HepG2 (cell line): ENCODE results near the gene MEGF6. TPM values are rescaled to one million over a fixed set of nuclear protein-coding genes. Genes with fewer than 3 reads are reported as not detected.

ENCODE experiments used
- ATF7-NPFF ChIP-seq: sonication (generic); formaldehyde crosslinking; IDR thresholded peaks from 2 replicates; pipeline ENCODE4 v1.8.1; 2023; ENCODE audit warnings: mild to moderate bottlenecking, low read depth, missing genetic modification reagents, moderate library complexity
- BORCS8-MEF2B ChIP-seq: sonication (generic); formaldehyde crosslinking; IDR thresholded peaks from 2 replicates; pipeline ENCODE4 v1.8.0; 2022; ENCODE audit warnings: mild to moderate bottlenecking, missing genetic modification reagents
- ELF3 ChIP-seq: IDR thresholded peaks from 2 replicates; pipeline ENCODE4 v1.6.1; 2016; ENCODE audit warnings: missing genetic modification reagents, missing compliant biosample characterization
- EZH2 ChIP-seq: conservative IDR thresholded peaks from 2 replicates; pipeline ENCODE4 v1.6.1; 2012; ENCODE audit warnings: mild to moderate bottlenecking, low read depth, low read length, moderate library complexity
- FOSL2 ChIP-seq: sonication (generic); formaldehyde crosslinking; IDR thresholded peaks from 2 replicates; pipeline ENCODE4 v1.4.0; 2020; ENCODE audit warnings: missing genetic modification reagents
- FOXO1 ChIP-seq: sonication (generic); formaldehyde crosslinking; IDR thresholded peaks from 2 replicates; pipeline ENCODE4 v1.4.0; 2020; ENCODE audit warnings: missing genetic modification reagents
- KMT2B ChIP-seq: IDR thresholded peaks from 2 replicates; pipeline ENCODE4 v1.6.1; 2016; ENCODE audit warnings: missing genetic modification reagents, missing compliant biosample characterization
- MAZ ChIP-seq, 2 experiments: sonication (generic) in 1 of 2; formaldehyde crosslinking in 1 of 2; IDR thresholded peaks; 2 replicates each; pipeline versions ENCODE4 v1.5.0 to v1.6.1; 2012 to 2020; ENCODE audit warnings: low read depth in 2 of 2, mild to moderate bottlenecking in 2 of 2, borderline replicate concordance in 1 of 2, improper control_type of control experiment in 1 of 2, low read length in 1 of 2, missing genetic modification reagents in 1 of 2, moderate library complexity in 1 of 2
- MZF1 ChIP-seq: sonication (generic); formaldehyde crosslinking; IDR thresholded peaks from 2 replicates; pipeline ENCODE4 v1.8.1; 2023; ENCODE audit warnings: mild to moderate bottlenecking, missing genetic modification reagents, borderline replicate concordance
- RFXAP ChIP-seq: sonication (generic); formaldehyde crosslinking; IDR thresholded peaks from 2 replicates; pipeline ENCODE4 v1.4.0; 2020; ENCODE audit warnings: missing genetic modification reagents, borderline replicate concordance
- SP1 ChIP-seq, 2 experiments: fragments of 450-650 bp in 1 of 2; sonication (generic) in 1 of 2; formaldehyde crosslinking in 1 of 2; IDR thresholded peaks; 2 replicates each; pipeline versions ENCODE4 v1.4.0 to v1.6.1; 2016 to 2020; ENCODE audit warnings: missing genetic modification reagents in 1 of 2
- THYN1 ChIP-seq: sonication (generic); formaldehyde crosslinking; IDR thresholded peaks from 2 replicates; pipeline ENCODE4 v1.8.1; 2023; ENCODE audit warnings: low read depth, mild to moderate bottlenecking, moderate library complexity, missing genetic modification reagents, borderline replicate concordance
- ZBTB38 ChIP-seq: sonication (generic); formaldehyde crosslinking; IDR thresholded peaks from 2 replicates; pipeline ENCODE4 v1.5.1; 2020; ENCODE audit warnings: mild to moderate bottlenecking, missing genetic modification reagents
- ZFY ChIP-seq: sonication (generic); formaldehyde crosslinking; IDR thresholded peaks from 2 replicates; pipeline ENCODE4 v1.4.0; 2020; ENCODE audit warnings: missing genetic modification reagents
- ZNF232 ChIP-seq: sonication (generic); formaldehyde crosslinking; IDR thresholded peaks from 2 replicates; pipeline ENCODE4 v1.4.0; 2020; ENCODE audit warnings: missing genetic modification reagents, borderline replicate concordance
- ZNF234 ChIP-seq: sonication (generic); formaldehyde crosslinking; conservative IDR thresholded peaks from 2 replicates; pipeline ENCODE4 v1.5.1; 2020; ENCODE audit warnings: mild to moderate bottlenecking, missing genetic modification reagents
- ZNF263 ChIP-seq: sonication (generic); formaldehyde crosslinking; IDR thresholded peaks from 2 replicates; pipeline ENCODE4 v1.4.0; 2020; ENCODE audit warnings: missing genetic modification reagents
- ZNF331 ChIP-seq: sonication (generic); formaldehyde crosslinking; IDR thresholded peaks from 2 replicates; pipeline ENCODE4 v1.4.0; 2020; ENCODE audit warnings: missing genetic modification reagents
- ZNF446 ChIP-seq: sonication (generic); formaldehyde crosslinking; IDR thresholded peaks from 2 replicates; pipeline ENCODE4 v1.5.0; 2020; ENCODE audit warnings: mild to moderate bottlenecking, missing genetic modification reagents
- ZNF713 ChIP-seq: sonication (generic); formaldehyde crosslinking; IDR thresholded peaks from 2 replicates; pipeline ENCODE4 v1.4.0; 2020; ENCODE audit warnings: mild to moderate bottlenecking, missing genetic modification reagents
- ZNF761 ChIP-seq: sonication (generic); formaldehyde crosslinking; conservative IDR thresholded peaks from 2 replicates; pipeline ENCODE4 v1.4.0; 2020; ENCODE audit warnings: mild to moderate bottlenecking, missing genetic modification reagents
- polyA plus RNA-seq, 8 experiments: library from polyadenylated mRNA; depleted of rRNA in 3 of 8; stranded (reverse) in 7 of 8; unstranded in 1 of 8; fragments of >200 nt; fragmentation: Illumina TruSeq in 4 of 8; extraction: Trizol in 4 of 8; gene quantifications; 2 replicates each; pipeline versions ENCODE4 v1.2.1 to v1.2.3, GENCODE V29; 2011 to 2016; ENCODE audit warnings: low read depth in 4 of 8, missing spikeins in 1 of 8, mixed read lengths in 1 of 8; ENCODE audit not compliant: insufficient read depth in 1 of 8
- total RNA-seq, 5 experiments: library from RNA; depleted of rRNA; stranded (reverse); fragments of >200 nt; fragmentation: Illumina TruSeq; extraction: Trizol; gene quantifications; 2 replicates each; pipeline ENCODE4 v1.2.3, GENCODE V29; 2016; ENCODE audit warnings: low read depth in 1 of 5
- TF ChIP-seq, protein P1 (sequence below): sonication (generic); formaldehyde crosslinking; IDR thresholded peaks from 2 replicates; pipeline ENCODE4 v1.4.0; 2020; ENCODE audit warnings: mild to moderate bottlenecking, low read depth, missing genetic modification reagents
- TF ChIP-seq, protein P2 (sequence below): sonication (generic); formaldehyde crosslinking; conservative IDR thresholded peaks from 2 replicates; pipeline ENCODE4 v1.4.0; 2020; ENCODE audit warnings: missing genetic modification reagents
- TF ChIP-seq, protein P3 (sequence below): sonication (generic); formaldehyde crosslinking; conservative IDR thresholded peaks from 2 replicates; pipeline ENCODE4 v1.8.0; 2022; ENCODE audit warnings: missing genetic modification reagents
- TF ChIP-seq, protein P4 (sequence below): sonication (generic); formaldehyde crosslinking; IDR thresholded peaks from 2 replicates; pipeline ENCODE4 v1.4.0; 2020; ENCODE audit warnings: missing genetic modification reagents

MEGF6 gene
- total and polyA plus RNA-seq, 2 of the 13 experiments (the other 11 are each of a cell fraction or from before 2014, with no cell fraction given), result 1.9 TPM

DNA sequence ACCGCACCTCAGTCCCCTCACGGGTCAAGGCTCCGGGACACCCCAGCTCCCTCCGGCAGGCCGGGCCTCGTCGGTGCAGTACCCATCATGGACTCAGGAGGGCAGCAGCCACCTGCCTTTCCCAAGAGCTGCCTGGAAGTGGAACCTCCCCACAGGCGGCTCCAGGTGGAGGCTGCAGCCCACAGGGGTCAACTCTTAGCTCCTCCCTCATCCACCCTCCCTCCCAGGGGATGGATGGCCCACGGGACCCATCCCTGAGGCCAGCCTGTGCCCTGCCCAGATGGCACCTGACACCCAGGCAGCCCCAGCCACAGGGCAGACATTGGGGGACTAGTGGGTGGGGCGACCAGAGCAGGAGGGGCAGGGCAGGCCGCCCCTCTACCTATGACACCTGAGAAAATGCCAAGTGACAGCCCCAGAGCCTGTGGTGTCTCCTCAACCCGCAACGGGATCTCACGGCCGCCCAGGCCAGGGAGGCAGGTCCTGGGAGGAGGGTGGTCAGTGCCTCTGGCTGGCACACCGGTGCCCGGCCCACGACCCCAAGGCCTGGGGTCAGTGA is 158.0 kb downstream of the MEGF6 start (continued):
- TF ChIP-seq ZNF331 (CRISPR knock-in tag) (peak; percentile 36; the same call in 1 of the 2 replicates), THYN1 (CRISPR knock-in tag) (no peak), ZNF234 (CRISPR knock-in tag) (no peak), MAZ (IDR thresholded peaks at IDR 0.05; ENCODE audit: borderline replicate concordance, low read depth, low read length) (peak; percentile 43; the same call in 1 of the 2 replicates), MAZ (CRISPR knock-in tag; IDR thresholded peaks at IDR 0.05; ENCODE audit: low read depth) (peak; percentile 51; the same call in 1 of the 2 replicates), FOSL2 (CRISPR knock-in tag) (0 out of 2 replicates have a peak, but pooled peaks have one; percentile 9), ATF7-NPFF (no peak), ZNF761 (no peak), ZNF713 (CRISPR knock-in tag) (no peak), EZH2 (no peak), ZNF263 (peak; percentile 78), ZBTB38 (CRISPR knock-in tag) (peak; percentile 35; the same call in 1 of the 2 replicates), RFXAP (CRISPR knock-in tag) (no peak), SP1 (IDR thresholded peaks at IDR 0.05) (no peak), SP1 (CRISPR knock-in tag; IDR thresholded peaks at IDR 0.05) (no peak; the same call in 1 of the 2 replicates), ZNF232 (CRISPR knock-in tag) (no peak), KMT2B (CRISPR knock-in tag) (no peak), MZF1 (no peak), ZFY (CRISPR knock-in tag) (0 out of 2 replicates have a peak, but pooled peaks have one; percentile 9), ZNF446 (CRISPR knock-in tag) (no peak), FOXO1 (CRISPR knock-in tag) (peak; percentile 43; the same call in 1 of the 2 replicates), BORCS8-MEF2B (no peak), ELF3 (CRISPR knock-in tag) (0 out of 2 replicates have a peak, but pooled peaks have one; percentile 35)
- TF ChIP-seq, protein P1, sequence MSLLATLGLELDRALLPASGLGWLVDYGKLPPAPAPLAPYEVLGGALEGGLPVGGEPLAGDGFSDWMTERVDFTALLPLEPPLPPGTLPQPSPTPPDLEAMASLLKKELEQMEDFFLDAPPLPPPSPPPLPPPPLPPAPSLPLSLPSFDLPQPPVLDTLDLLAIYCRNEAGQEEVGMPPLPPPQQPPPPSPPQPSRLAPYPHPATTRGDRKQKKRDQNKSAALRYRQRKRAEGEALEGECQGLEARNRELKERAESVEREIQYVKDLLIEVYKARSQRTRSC, result no peak
- TF ChIP-seq, protein P2, sequence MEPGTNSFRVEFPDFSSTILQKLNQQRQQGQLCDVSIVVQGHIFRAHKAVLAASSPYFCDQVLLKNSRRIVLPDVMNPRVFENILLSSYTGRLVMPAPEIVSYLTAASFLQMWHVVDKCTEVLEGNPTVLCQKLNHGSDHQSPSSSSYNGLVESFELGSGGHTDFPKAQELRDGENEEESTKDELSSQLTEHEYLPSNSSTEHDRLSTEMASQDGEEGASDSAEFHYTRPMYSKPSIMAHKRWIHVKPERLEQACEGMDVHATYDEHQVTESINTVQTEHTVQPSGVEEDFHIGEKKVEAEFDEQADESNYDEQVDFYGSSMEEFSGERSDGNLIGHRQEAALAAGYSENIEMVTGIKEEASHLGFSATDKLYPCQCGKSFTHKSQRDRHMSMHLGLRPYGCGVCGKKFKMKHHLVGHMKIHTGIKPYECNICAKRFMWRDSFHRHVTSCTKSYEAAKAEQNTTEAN, result 0 out of 2 replicates have a peak, but pooled peaks have one; percentile 29
- TF ChIP-seq, protein P3, sequence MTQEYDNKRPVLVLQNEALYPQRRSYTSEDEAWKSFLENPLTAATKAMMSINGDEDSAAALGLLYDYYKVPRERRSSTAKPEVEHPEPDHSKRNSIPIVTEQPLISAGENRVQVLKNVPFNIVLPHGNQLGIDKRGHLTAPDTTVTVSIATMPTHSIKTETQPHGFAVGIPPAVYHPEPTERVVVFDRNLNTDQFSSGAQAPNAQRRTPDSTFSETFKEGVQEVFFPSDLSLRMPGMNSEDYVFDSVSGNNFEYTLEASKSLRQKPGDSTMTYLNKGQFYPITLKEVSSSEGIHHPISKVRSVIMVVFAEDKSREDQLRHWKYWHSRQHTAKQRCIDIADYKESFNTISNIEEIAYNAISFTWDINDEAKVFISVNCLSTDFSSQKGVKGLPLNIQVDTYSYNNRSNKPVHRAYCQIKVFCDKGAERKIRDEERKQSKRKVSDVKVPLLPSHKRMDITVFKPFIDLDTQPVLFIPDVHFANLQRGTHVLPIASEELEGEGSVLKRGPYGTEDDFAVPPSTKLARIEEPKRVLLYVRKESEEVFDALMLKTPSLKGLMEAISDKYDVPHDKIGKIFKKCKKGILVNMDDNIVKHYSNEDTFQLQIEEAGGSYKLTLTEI (CRISPR knock-in tag), result no peak
- TF ChIP-seq, protein P4, sequence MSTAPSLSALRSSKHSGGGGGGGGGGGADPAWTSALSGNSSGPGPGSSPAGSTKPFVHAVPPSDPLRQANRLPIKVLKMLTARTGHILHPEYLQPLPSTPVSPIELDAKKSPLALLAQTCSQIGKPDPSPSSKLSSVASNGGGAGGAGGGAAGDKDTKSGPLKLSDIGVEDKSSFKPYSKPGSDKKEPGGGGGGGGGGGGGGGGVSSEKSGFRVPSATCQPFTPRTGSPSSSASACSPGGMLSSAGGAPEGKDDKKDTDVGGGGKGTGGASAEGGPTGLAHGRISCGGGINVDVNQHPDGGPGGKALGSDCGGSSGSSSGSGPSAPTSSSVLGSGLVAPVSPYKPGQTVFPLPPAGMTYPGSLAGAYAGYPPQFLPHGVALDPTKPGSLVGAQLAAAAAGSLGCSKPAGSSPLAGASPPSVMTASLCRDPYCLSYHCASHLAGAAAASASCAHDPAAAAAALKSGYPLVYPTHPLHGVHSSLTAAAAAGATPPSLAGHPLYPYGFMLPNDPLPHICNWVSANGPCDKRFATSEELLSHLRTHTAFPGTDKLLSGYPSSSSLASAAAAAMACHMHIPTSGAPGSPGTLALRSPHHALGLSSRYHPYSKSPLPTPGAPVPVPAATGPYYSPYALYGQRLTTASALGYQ (CRISPR knock-in tag), result no peak
